PC-9 (cell line): Measurements from ENCODE around the gene SLC35F5. TPM values are rescaled to one million over a fixed set of nuclear protein-coding genes. Genes with fewer than 3 reads are reported as not detected.
A peak's percentile ranks its signal among the peaks of the same experiment; 100 is the strongest.

Experiments used
- BruUV-seq: library from RNA; stranded (reverse); fragments of 400-500 nt; replicated peaks from 2 replicates; lab custom pipeline; 2021; lab: Mats Ljungman, UMichigan
- CTCF ChIA-PET: fragments of 300-600 bp; sonication (Branson Sonifier 250); formaldehyde crosslinking; loops from one replicate; lab custom pipeline; 2022; ENCODE audit warnings: antibody characterized with exemption; lab: Charles Lee
- POLR2A ChIA-PET: fragments of 300-600 bp; sonication (Branson Sonifier 250); formaldehyde crosslinking; loops from one replicate; lab custom pipeline; 2022; ENCODE audit warnings: antibody characterized with exemption; ENCODE audit not compliant: unreplicated experiment; lab: Charles Lee
- DNase-seq, 2 experiments: peaks; one replicate each; pipeline versions ENCODE4 v3.0.0 to v3.0.0-alpha.2; 2015 to 2022; ENCODE audit warnings: mixed read lengths in 1 of 2
- H2AFZ ChIP-seq: fragments of 200-600 bp; sonication (generic); 2 replicates; pipeline ENCODE4 v1.8.1; 2017; ENCODE audit warnings: antibody characterized with exemption
- H3F3A ChIP-seq: fragments of 200-600 bp; sonication (generic); 2 replicates; pipeline ENCODE4 v1.8.1; 2017; ENCODE audit warnings: antibody characterized with exemption, mild to moderate bottlenecking, low read depth; ENCODE audit not compliant: insufficient read depth
- H3K27ac ChIP-seq: fragments of 200-600 bp; sonication (generic); 2 replicates; pipeline ENCODE4 v1.6.1; 2016; ENCODE audit warnings: mixed run types
- H3K27me3 ChIP-seq: fragments of 200-600 bp; sonication (generic); 2 replicates; pipeline ENCODE4 v1.6.1; 2016; ENCODE audit warnings: low read depth, mixed run types; ENCODE audit not compliant: insufficient read depth
- H3K36me3 ChIP-seq: fragments of 200-600 bp; sonication (generic); 2 replicates; pipeline ENCODE4 v1.6.1; 2016; ENCODE audit warnings: low read depth, mixed run types
- H3K4me1 ChIP-seq: fragments of 200-600 bp; sonication (generic); replicated peaks from 2 replicates; pipeline ENCODE4 v1.6.1; 2016; ENCODE audit warnings: mixed run types; ENCODE audit not compliant: insufficient read depth
- H3K4me2 ChIP-seq: fragments of 200-600 bp; sonication (generic); 2 replicates; pipeline ENCODE4 v1.6.1; 2017; ENCODE audit warnings: mixed run types
- H3K4me3 ChIP-seq: fragments of 200-600 bp; sonication (generic); 2 replicates; pipeline ENCODE4 v1.6.1; 2016; ENCODE audit warnings: mixed run types
- H3K79me2 ChIP-seq: fragments of 200-600 bp; sonication (generic); 2 replicates; pipeline ENCODE4 v1.6.1; 2017; ENCODE audit warnings: low read depth, mixed run types
- H3K9me2 ChIP-seq: fragments of 200-600 bp; sonication (generic); 2 replicates; pipeline ENCODE4 v1.8.1; 2017; ENCODE audit warnings: mild to moderate bottlenecking; ENCODE audit not compliant: insufficient read depth
- H3K9me3 ChIP-seq: fragments of 200-600 bp; sonication (generic); 2 replicates; pipeline ENCODE4 v1.8.1; 2016; ENCODE audit warnings: low read depth; ENCODE audit not compliant: insufficient read depth
- H4K20me1 ChIP-seq: fragments of 200-600 bp; sonication (generic); 2 replicates; pipeline ENCODE4 v1.8.1; 2017; ENCODE audit not compliant: insufficient read depth
- CTCF ChIP-seq: fragments of 200-600 bp; sonication (generic); conservative IDR thresholded peaks from 2 replicates; pipeline ENCODE4 v1.6.1; 2017; ENCODE audit warnings: mixed run types, antibody characterized with exemption, mild to moderate bottlenecking, moderate library complexity
- EZH2 ChIP-seq: fragments of 200-600 bp; sonication (generic); IDR thresholded peaks from 2 replicates; pipeline ENCODE4 v1.8.0; 2017; ENCODE audit warnings: antibody characterized with exemption, low read depth
- intact Hi-C: fragments of 100-400 bp; cut with micrococcal nuclease; formaldehyde crosslinking; loops from one replicate; pipeline ENCODE4 v1.10.0; 2022; ENCODE audit not compliant: unreplicated experiment
- total RNA-seq: library from RNA; stranded (reverse); gene quantifications from 2 replicates; pipeline ENCODE4 v1.2.3, GENCODE V29; 2021

The SLC35F5 gene
- total RNA-seq, 1 experiment from 2014 or later, result 43.5 TPM

DNA sequence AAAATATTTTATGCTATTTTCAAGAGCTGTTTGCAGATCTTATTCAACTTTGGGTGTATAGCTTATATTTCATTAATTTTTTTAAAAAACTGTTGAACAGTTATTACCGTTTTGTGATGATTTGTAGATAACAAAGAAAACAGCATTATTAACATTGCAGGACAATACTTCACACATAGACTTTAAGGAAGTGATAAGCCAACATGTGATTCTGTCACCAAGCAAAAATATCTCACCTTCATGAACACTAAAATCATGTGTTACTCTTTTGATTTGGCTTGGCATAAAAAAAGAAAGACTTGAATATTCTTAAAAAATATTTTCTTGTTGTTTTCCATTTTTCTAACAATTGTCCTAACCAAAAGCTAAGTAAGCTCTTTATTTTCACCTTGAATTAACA, 33.0 kb downstream of the SLC35F5 start:
- Histone ChIP-seq H3K36me3 (peaks cover 6% of the 10 kb centered on the region; the same call in 1 of the 2 replicates), H3K79me2 (no peaks in the 10 kb centered on the region), H3K4me2 (no peak overlapping the region), H3K4me3 (no peak overlapping the region), H2AFZ (no peak overlapping the region), H3K27me3 (no peaks in the 10 kb centered on the region), H3K27ac (no peak overlapping the region), H3K9me2 (peaks cover 4% of the 10 kb centered on the region; the same call in 1 of the 2 replicates), H4K20me1 (peaks cover 3% of the 10 kb centered on the region; the same call in 1 of the 2 replicates), H3K9me3 (no peaks in the 10 kb centered on the region), H3K4me1 (no peaks in the 10 kb centered on the region), H3F3A (peaks cover 10% of the 10 kb centered on the region)
- TF ChIP-seq EZH2 (no peak), CTCF (no peak)
- ChIA-PET CTCF (no interaction called here), POLR2A (interaction anchor here (0.6 kb wide), 1 partner anchor 200 kb away, joined by 4 read pairs; no protein-coding TSS in a partner anchor)
- no TSS peak for BruUV-seq
- DNase-seq, result no peak
- intact Hi-C loops, result no loop called here

GRCh38 chr2:113720167-113720566, 36.3 kb downstream of the SLC35F5 start:
- POLR2A ChIA-PET, result no interaction called here
- CTCF ChIA-PET, result no interaction called here

DNA sequence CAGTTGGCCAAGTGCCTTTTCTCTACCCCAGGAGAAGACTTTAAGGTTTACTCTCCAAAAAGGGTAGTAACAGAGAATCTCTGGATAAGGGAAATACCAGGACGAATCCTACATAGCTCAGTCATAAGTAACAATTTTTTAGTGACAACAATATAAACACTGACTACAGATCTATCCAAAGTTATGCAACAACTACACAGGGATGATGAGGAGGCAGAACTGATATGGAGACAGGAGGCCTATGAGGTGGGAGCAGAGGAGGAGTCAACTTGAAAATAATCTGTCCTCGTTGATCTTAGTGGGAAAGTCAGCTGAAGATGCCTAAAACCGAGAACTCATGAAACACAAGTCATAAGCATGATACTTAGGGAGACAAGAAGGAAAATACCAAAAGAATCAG, 40.2 kb downstream of the SLC35F5 start:
- Histone ChIP-seq H3K79me2 (no peaks in the 10 kb centered on the region), H3K4me2 (no peak overlapping the region), H3K9me2 (peaks cover 4% of the 10 kb centered on the region; the same call in 1 of the 2 replicates), H3K4me1 (no peaks in the 10 kb centered on the region), H3K9me3 (no peaks in the 10 kb centered on the region), H3K27me3 (no peaks in the 10 kb centered on the region), H3K4me3 (no peak overlapping the region), H2AFZ (no peak overlapping the region), H4K20me1 (peaks cover 3% of the 10 kb centered on the region; the same call in 1 of the 2 replicates), H3K27ac (no peak overlapping the region), H3F3A (peaks cover 10% of the 10 kb centered on the region), H3K36me3 (0 out of 2 replicates have a peak, but pooled peaks cover 12% of the 10 kb centered on the region)
- DNase-seq, result no peak
- no TSS peak for BruUV-seq
- TF ChIP-seq EZH2 (no peak), CTCF (no peak)
- intact Hi-C loops, result no loop called here
- ChIA-PET POLR2A (no interaction called here), CTCF (no interaction called here)

More at GRCh38 chr2:113720167-113720566, 36.3 kb downstream of the SLC35F5 start:
- H4K20me1 ChIP-seq, result peaks cover 3% of the 10 kb centered on the region; the same call in 1 of the 2 replicates
- no peaks in the 10 kb centered on the region for H3K79me2 ChIP-seq
- DNase-seq, result peak in 1 of 2 experiments; percentile 41
- TF ChIP-seq EZH2, result no peak
- peak; percentile 65 for TF ChIP-seq CTCF
- H3K9me2 ChIP-seq, result peaks cover 4% of the 10 kb centered on the region; the same call in 1 of the 2 replicates
- H3K36me3 ChIP-seq, result 0 out of 2 replicates have a peak, but pooled peaks cover 6% of the 10 kb centered on the region
- no peak overlapping the region for H3K4me2 ChIP-seq
- no peak overlapping the region for H2AFZ ChIP-seq
- H3K9me3 ChIP-seq, result no peaks in the 10 kb centered on the region
- H3K4me1 ChIP-seq, result no peaks in the 10 kb centered on the region
- H3F3A ChIP-seq, result peaks cover 10% of the 10 kb centered on the region
- no peaks in the 10 kb centered on the region for H3K27me3 ChIP-seq
- no peak overlapping the region for H3K4me3 ChIP-seq
- intact Hi-C loops, result no loop called here
- BruUV-seq, result no TSS peak
- no peak overlapping the region for H3K27ac ChIP-seq
